Measurements from ENCODE around the gene JARID2.

Gene JARID2

GRCh38 chr6:15246666-15247499 is 1.0 kb downstream of the JARID2 start (continued):
- TF ChIP-seq INSM2 (tag by site-specific recombination; IDR thresholded peaks at IDR 0.05) = no peak
- no peak for TF ChIP-seq SALL2 (tag by site-specific recombination; IDR thresholded peaks at IDR 0.05; ENCODE audit: borderline replicate concordance)
- peak; percentile 88 for TF ChIP-seq ZBTB44 (tag by site-specific recombination; IDR thresholded peaks at IDR 0.05)
- peak; percentile 60; the same call in 1 of the 2 replicates for TF ChIP-seq ZXDB (tag by site-specific recombination; IDR thresholded peaks at IDR 0.05)
- TF ChIP-seq HOXC10 (CRISPR knock-in tag; IDR thresholded peaks at IDR 0.05) = no peak
- no peak for TF ChIP-seq PRDM1 (tag by site-specific recombination; IDR thresholded peaks at IDR 0.05)
- no peak for TF ChIP-seq ZNF473 (tag by site-specific recombination; IDR thresholded peaks at IDR 0.05)
- peak; percentile 13; the same call in 1 of the 2 replicates for TF ChIP-seq ZEB2 (tag by site-specific recombination; IDR thresholded peaks at IDR 0.05)
- peak; percentile 92 for TF ChIP-seq ZBTB17 (tag by site-specific recombination; IDR thresholded peaks at IDR 0.05)
- 0 out of 2 replicates have a peak, but pooled peaks have one; percentile 9 for TF ChIP-seq SP7 (tag by site-specific recombination; IDR thresholded peaks at IDR 0.05)
- 0 out of 2 replicates have a peak, but pooled peaks have one; percentile 9 for TF ChIP-seq YY1 (tag by site-specific recombination; IDR thresholded peaks at IDR 0.05)
- TF ChIP-seq WT1 (tag by site-specific recombination; IDR thresholded peaks at IDR 0.05) = peak; percentile 80
- no peak for TF ChIP-seq ZNF175 (tag by site-specific recombination; IDR thresholded peaks at IDR 0.05)
- TF ChIP-seq ZNF10 (tag by site-specific recombination; IDR thresholded peaks at IDR 0.05) = no peak
- TF ChIP-seq PRDM10 (tag by site-specific recombination; IDR thresholded peaks at IDR 0.05) = no peak
- TF ChIP-seq ZNF658 (tag by site-specific recombination; IDR thresholded peaks at IDR 0.05) = no peak
- TF ChIP-seq ZNF2 (tag by site-specific recombination; IDR thresholded peaks at IDR 0.05) = 0 out of 2 replicates have a peak, but pooled peaks have one; percentile 50
- TF ChIP-seq ZNF549 (tag by site-specific recombination; IDR thresholded peaks at IDR 0.05) = no peak
- peak; percentile 51; the same call in 1 of the 2 replicates for TF ChIP-seq ZNF843 (tag by site-specific recombination; IDR thresholded peaks at IDR 0.05)
- no peak for TF ChIP-seq ZNF580 (tag by site-specific recombination; IDR thresholded peaks at IDR 0.05)
- TF ChIP-seq REPIN1 (tag by site-specific recombination; IDR thresholded peaks at IDR 0.05; ENCODE audit: low read depth) = peak; percentile 57; the same call in 1 of the 2 replicates
